ENCODE data around the gene HOOK1.
"Not testable (repeated sequence)": the region's sequence is repeated elsewhere in the genome, so short reads cannot be mapped to it uniquely, and the experiment has no call there.

The HOOK1 gene

GRCh38 chr1:59827055-59827643 is 12.4 kb downstream of the HOOK1 start:
- DNase-seq = no peak

- DNase-seq = no peak
These were observed 13.4 kb downstream of the HOOK1 start for GRCh38 chr1:59828160-59828559.

GRCh38 chr1:59831529-59831928 is 16.8 kb downstream of the HOOK1 start:
- DNase-seq = no peak

- DNase-seq = no peak
These were observed 18.3 kb downstream of the HOOK1 start for GRCh38 chr1:59833022-59833421.

GRCh38 chr1:59833991-59834390 is 19.2 kb downstream of the HOOK1 start:
- no peak for DNase-seq

GRCh38 chr1:59837857-59838256 is 23.1 kb downstream of the HOOK1 start:
- DNase-seq = not testable (repeated sequence)

- DNase-seq = no peak
These were observed 30.3 kb downstream of the HOOK1 start for GRCh38 chr1:59845091-59845490.

- DNase-seq = no peak
These were observed 31.6 kb downstream of the HOOK1 start for GRCh38 chr1:59846209-59846894.

- DNase-seq = no peak
These were observed 32.1 kb downstream of the HOOK1 start for GRCh38 chr1:59846895-59847282.

- DNase-seq = no peak
These were observed 37.4 kb downstream of the HOOK1 start for GRCh38 chr1:59852117-59852516.

- DNase-seq = not testable (repeated sequence)
These were observed 40.5 kb downstream of the HOOK1 start for GRCh38 chr1:59855297-59855696.

GRCh38 chr1:59856725-59857338 is 42.1 kb downstream of the HOOK1 start:
- DNase-seq = no peak

GRCh38 chr1:59857679-59858354 is 43.1 kb downstream of the HOOK1 start:
- no peak for DNase-seq

GRCh38 chr1:59866462-59866861 is 51.7 kb downstream of the HOOK1 start:
- DNase-seq = no peak

- no peak for DNase-seq
These were observed 57.0 kb downstream of the HOOK1 start for GRCh38 chr1:59871746-59872145.

- DNase-seq = no peak
These were observed 62.4 kb downstream of the HOOK1 start for GRCh38 chr1:59877108-59877682.

GRCh38 chr1:59878370-59878769 is 63.6 kb downstream of the HOOK1 start:
- no peak for DNase-seq

GRCh38 chr1:59879574-59879973 is 64.8 kb downstream of the HOOK1 start:
- peak; percentile 32 for DNase-seq

GRCh38 chr1:59879996-59880505 is 65.3 kb downstream of the HOOK1 start:
- no peak for DNase-seq

GRCh38 chr1:59880735-59881134 is 66.0 kb downstream of the HOOK1 start:
- no peak for DNase-seq

GRCh38 chr1:59885160-59885832 is 70.5 kb downstream of the HOOK1 start:
- no peak for DNase-seq

Measured in NCI-H226 (cell line).